HG03066 (cell line): ENCODE measurements around the gene CHD5.
"Not testable (repeated sequence)": the region's sequence is repeated elsewhere in the genome, so short reads cannot be mapped to it uniquely, and the experiment has no call there.

Experiments
- ATAC-seq: cut with Tn5 transposase; IDR thresholded peaks from one replicate; pipeline ENCODE4 v1.9.1; 2021; ENCODE audit warnings: low read depth; ENCODE audit not compliant: unreplicated experiment

Gene CHD5

DNA sequence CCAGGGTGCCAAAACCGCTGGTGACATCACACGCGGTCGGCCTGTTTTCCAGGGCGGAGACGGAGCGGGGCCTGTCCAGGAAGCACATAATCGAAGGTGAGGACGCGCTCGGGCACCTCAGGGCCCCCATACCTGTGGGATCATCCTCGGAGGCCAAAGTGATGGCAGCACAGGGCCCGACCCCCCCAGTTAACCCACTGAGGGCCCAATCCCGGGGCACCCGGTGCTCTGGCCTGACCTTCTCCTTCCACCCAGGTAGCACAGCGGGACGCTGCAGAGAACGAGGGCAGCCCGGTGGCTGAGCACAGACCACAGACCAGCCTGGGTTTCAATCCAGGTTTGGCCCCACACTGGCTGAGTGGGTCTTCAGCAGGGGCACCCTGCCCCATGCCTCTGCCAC lies 91.2 kb downstream of the CHD5 start:
- no peak for ATAC-seq

DNA sequence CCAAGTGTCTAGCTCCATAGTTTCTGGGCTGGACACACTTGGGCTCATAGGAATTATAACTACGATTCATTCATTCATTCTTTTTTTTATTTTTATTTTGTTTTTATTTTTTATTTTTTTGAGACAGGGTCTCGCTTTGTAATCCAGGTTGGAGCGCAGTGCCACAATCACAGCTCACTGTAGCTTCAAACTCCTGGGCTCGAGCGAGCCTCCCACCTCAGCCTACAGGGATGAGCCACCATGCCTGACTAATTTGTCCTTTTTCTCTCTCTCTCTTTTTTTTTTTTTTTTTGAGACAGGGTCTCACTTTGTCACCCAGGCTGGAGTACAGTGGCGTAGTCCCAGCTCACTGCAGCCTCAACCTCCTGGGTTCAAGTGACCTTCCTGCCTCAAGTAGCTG lies 92.2 kb downstream of the CHD5 start:
- no peak for ATAC-seq

DNA sequence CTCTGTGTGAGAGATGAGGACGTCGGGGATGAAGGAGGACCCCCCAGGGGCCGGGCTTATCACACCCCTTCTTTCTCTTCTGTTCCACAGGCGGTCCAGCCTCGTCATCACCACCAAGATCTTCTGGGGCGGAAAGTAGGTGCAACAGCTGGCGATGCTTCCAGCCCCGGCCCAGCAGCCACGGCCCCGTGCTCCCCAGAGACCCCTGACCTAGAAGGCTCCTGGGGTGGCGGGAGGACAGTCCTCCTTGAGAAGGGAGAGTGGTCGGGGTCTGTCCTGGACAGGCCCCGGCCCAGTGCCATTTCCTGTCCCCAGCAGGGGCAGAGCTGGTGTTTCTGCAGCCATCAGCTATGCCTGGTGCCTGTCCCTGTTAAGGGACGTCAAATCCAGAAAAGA lies 92.7 kb downstream of the CHD5 start:
- no peak for ATAC-seq

DNA sequence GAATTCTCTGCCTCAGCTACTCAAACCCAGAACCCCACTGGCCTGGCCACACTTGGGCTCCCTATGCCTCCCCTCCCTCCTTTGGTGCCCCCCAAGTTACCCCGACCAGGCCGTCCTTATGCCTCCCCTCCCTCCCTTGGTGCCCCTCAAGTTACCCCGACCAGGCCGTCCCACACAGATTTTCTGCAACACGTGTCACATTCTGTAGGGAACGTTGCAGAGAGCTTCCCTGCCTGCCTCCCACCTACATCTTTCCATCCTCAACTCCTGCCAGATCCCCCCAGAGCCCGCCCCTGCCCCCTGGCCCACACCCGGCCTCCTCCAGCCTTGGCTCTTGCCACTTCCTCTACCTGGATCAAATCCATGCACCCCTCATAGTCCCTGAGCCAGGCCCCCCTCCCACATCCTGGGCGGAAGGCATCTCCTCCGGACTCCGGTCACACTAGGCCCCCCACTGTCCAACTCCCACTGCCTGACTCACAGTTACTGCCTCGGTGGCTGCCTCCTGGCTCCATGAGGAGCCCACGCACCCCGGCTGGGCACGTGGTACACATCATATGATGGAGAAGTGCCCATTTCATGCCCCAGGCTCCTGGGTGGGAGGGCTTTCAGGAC lies 93.3 kb downstream of the CHD5 start:
- no peak for ATAC-seq

DNA sequence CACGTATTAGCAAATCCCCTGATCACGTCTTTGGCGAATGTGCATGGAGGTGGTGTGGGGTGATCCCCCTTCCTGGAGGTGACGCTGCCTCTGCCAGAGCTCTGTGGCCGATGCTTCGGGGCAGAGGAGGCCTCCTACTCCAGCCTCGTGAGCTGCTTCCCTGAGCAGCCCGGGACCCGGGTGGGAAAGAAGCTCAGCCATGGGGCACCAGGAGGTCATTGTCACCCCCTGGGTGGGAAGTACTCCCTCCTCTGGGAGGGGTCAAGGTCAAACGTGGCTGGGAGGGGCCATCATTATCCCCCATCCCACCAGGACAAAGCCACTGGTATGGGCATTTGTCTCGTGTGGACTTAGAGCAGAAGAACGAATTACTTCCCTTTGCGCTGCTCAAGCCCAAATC lies 93.8 kb downstream of the CHD5 start:
- no peak for ATAC-seq

DNA sequence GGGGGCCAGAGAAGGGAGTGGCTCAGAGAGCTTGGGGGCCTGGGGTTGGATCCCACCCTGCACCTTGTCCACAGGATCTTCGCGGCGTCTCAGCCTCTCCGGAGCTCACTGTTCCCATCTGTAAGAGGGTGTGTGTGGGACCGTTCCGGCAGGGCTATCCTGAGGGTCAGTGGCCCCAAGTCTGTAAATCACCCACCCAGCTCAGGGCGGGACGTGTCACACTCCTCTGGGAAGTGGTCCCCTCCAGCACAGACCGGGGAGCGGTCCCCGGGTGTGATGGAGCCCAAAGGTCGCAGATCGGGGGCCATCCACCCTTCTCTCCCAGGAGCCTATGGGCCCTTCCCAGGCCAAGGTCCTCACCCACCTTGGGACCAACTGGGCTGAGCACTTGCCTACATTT lies 94.5 kb downstream of the CHD5 start:
- no peak for ATAC-seq

DNA sequence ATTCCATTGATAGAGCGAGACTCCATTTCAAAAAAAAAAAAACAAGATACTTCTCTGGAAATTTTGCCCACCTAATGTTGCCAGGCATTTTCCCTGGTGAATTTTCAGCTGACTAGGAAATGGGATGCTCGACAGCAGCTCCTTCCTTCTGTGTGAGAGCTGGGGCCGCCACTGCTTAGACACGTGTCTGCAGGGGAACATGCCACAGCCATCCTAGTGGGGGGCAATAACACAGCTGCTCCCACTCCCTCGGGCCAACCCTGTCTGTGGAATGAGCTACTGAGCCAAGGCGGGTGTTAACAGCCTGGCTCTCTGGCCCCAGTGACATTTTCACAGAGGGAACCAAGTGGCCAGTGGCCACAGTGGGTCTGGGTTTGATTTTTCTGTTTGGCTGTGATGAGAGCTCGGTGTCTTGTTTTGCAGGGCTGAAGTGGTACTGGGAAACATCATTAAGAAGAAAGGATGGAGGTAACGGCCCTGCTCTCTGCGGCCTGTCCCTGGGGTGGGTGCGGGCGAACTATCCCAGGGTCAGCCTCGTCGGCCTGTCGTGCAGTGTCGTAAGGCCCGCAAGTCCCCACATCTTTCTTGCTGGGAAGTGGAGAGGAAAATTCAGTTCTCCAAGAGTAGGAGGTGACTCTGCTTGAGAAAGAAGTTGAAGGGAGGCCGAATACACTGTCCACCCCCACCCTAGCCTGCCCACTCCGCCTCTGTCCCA lies 95.2 kb downstream of the CHD5 start:
- no peak for ATAC-seq

DNA sequence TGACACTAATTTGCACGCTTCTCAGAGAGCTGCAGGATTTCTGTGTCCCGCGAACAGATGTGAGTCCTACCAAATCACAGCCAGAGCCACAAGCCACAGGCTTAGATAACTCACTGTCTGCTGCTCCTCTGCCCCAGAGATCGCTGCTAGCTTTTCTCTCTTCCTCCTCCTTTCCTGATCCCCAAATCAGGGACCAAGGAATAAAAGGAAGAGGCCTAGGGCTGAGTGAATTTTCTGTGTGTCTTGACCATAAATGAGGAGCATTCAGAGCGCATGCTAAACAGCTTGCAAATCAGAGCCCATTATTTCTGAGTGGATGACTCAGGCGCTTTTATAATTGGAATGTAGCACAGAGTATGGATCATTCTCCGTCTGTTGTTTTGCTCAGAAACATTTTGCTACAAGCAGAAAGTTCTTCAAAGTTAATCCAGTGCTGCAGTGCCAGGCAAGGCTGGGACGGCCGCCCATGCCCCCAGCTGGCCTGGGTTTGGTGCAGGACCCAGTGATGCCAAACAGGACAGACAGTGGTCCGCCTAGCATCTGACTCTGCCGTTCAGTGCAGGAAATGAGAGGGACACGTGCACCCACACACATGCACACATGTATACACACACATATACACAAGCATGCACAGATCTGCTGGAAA lies 96.2 kb downstream of the CHD5 start:
- no peak for ATAC-seq

DNA sequence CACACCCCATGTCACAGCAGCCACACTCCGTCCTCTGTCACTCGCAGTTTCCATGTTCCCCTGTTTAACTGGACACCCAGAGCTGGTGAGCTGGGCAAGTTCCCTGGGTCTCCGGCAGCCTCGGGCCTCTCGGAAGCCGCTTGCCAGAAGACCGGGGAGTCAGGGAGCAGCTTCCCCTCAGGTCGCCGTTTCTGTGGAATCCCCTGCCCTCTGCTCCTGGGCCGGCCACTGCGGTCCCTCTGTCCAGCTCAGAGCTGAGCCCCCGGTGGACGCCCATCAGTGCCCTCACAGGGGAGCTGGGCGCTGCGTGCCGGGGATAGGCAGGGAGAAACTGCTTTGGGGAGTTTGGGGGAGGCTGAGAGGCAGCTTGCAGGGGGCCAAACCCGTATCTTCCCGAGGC lies 96.7 kb downstream of the CHD5 start:
- no peak for ATAC-seq

DNA sequence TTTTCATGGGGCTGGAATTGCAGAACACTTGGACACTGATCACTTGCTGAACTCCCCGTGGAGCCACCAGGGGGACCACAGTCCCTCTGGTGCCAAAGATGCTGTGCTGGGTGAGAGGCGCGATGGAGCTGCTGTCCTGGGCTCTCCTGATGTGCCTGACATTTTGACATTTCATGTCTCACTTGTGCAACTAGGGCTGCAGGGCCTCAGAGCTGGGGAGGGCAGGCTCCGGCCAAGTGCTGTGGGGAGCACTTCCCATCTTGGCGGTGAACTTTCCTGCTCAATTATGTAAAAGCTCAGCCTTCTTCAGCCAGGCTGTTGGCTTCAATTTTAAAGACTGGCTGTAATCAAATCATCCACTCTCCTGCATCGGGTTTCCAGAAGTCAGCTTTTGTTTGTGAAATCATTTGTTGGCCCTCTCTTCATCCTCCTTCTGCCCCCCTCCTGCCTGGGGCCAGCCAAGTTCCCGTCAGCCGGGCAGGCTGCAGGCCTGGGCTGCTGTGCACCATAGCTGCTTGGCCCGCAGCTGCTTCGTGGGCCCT lies 97.6 kb downstream of the CHD5 start:
- ATAC-seq = no peak

DNA sequence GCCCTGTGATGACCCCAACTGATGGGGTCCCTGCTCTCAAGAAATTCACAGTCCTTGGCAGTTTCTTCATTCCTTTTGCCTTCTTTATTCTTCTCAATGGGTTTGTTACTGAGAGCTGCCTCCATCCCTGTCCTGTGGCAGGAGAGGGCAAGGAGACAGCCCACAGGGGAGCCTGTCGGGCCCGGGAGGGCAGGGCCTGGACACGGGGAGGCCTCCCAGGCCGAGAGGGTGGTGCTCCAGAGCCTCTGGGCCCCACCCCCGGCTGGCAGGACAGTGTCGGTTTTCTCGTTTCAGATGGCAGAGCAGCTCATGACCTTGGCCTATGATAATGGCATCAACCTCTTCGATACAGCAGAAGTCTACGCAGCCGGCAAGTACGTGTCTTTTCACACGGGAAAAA lies 98.2 kb downstream of the CHD5 start:
- no peak for ATAC-seq

DNA sequence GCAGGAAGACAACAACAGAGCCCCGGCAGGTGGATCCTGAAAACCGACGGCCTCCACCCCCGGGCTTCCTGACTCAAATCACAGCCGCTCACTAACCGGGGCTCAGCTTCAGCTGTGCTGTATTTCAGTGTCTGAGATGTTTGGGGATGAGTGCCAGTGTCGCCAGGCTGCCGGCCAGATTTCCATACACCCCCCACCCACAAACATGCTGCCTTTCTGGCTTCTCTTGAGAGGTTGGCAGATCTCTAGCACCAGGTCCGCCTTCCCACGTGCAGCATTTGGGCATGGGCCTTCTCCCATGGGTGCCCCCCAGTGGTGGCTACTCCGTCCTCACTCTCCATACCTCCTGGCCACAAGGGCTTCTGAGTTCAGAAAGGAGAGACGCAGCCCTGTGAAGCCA lies 99.7 kb downstream of the CHD5 start:
- no peak for ATAC-seq

DNA sequence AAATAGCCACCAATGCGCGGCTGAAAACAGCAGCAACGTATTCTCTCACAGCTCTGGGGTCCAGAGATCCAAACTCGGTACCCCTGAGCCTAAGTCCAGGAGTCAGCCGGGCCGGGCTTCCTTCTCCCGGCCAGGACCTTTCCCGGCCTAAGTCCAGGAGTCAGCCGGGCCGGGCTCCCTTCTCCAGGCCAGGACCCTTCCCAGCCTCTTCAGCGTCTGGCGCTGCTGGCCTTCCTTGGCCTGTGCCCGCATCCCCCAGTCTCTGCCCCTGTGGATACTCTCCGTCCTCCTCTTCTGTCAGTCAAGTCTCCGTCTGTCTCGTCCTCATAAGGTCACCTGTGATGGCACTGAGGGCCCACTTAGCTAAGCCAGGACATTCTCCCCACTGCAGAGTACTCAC lies 102.2 kb downstream of the CHD5 start:
- no peak for ATAC-seq

DNA sequence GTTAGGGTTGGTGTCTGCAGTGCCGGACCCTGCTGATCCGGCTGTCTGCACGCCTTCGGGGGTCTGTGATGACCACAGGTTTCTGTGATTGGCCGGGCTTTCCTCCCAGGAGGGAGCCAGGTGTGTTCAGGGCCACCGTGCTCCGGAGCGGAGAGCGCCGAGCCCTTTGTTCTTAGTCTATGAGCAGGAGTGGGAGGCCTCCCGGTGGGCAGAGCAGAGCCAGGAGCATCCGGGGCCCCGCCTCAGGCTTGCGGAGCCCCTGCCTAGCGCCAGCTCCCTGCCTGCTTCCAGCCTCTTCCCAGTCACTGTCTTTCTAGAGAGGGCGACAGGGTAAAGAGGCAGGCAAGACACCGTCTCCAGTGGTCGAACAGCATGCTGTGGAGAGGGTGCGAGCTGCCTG lies 102.6 kb downstream of the CHD5 start:
- no peak for ATAC-seq

DNA sequence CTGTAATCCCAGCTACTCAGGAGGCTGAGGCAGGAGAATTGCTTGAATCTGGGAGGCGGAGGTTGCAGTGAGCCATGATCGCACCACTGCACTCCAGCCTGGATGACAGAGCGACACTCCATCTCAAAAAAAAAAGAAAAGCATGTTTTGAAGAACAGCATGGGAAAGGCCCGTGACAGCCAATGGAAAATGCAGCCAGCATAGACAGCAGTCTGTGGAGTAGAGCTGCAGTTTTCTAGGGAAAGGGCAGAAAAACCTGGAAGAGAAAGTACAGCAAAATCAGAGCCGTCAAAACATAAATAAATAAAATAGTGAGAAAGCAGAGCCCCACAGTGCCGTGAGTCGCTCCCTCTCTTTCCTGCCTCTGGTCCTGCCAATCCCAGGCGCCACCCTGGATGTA lies 103.1 kb downstream of the CHD5 start:
- not testable (repeated sequence) for ATAC-seq

DNA sequence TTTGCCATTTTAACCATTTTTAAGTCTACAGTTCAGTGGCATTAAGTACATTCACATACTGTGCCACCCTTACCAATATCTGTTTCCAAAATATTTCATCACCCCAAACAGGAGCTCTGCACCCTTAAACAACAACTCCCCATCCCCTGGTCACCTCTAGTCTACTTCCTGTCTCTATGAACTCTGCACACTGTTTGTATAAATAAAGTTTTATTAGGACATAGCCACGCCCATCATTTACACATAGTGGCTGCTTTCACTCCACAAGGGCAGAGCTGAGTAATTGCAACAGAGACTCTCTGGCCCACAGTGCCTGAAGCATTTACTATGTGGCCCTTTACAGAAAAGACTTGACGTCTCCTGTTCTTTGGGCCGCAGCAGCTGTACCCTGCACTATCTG lies 104.4 kb downstream of the CHD5 start:
- no peak for ATAC-seq

DNA sequence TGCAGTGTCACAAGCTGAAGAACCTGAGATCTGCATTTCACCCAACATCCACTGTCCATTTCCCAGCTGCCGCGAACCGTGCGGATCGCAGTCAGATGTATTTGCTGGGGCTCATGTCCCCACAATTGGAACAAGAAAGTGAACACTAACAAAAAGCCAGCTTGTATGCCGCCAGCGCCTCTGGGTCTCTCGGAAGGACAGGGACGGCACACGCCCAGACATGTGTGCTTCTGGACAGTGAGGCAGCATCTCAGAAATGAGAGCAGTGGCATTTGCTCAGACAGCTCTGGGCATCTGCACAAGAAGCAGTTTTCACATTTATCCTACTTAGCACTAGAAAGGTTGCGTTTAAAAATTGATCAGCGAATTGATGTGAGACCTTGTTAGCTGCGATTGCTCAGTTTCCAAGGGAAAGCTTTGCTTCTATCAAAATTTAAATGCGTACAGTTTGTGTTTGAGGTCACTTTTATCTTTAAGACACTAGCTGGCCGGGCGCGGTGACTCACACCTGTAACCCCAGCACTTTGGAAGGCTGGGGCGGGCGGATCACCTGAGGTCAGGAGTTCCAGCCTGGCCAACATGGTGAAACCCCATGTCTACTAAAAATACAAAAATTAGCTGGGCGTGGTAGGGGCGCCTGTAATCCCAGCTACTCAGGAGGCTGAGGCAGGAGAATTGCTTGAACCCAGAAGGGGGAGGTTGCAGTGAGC lies 105.8 kb downstream of the CHD5 start:
- ATAC-seq = no peak

DNA sequence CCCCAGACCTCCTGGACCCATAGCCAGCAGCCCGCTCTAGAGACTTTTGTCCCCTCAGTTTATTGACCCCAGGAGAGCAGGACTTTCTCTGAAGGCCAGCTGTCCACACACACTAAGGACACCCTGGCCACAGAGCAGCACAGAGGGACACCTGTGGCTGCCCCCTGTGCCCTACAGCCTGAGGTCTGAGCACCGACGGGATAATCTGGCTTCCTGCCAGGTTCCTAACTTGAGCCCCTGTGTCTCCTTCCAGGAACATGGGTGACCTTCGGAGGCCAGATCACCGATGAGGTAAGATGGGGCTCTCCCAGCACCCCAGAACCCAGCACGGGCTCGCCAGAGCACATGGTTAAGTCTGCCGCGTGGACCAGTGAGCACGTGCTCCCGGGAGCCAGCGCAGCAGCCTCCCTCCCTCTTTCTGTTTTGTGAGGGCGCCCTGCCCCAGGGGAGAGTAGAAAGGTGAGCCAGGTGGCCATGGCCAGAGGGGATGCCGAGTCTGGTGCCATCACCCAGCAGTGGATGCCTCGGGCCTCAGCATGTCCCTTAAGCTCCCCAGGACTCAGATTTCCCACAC lies 106.6 kb downstream of the CHD5 start:
- no peak for ATAC-seq

DNA sequence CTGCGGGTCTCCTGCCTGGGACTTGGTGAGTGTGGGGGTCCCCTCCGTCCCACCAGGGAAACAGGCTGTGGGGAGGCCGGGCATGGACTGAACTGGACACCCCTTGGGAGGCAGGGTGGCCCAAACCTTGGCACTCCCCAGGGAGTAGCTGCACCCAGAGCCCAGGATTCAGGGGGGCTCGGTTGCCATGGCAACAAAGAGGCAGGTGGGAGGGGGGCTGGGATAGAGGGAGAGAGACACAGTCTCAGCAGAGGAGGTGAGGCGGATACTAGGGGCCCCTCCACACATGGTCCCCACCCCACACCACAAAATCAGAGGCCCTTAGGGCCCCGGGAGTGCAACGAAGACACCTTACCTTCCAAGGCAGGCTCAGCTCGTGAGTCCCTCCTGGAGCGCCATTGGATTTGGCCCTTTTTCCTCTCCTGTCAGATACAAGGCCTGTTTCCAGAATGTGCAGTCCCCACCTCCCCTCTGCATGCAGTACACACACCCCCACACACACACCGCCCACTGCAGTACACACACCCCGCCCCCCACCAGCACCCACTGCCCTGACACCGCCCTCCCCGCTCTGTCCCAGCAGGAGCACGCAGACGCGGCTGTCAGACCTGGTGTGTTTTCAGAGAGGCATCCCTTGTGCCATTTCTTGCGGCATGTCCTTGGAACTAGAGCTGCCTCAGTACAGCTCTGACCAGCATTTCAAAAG lies 107.2 kb downstream of the CHD5 start:
- no peak for ATAC-seq

DNA sequence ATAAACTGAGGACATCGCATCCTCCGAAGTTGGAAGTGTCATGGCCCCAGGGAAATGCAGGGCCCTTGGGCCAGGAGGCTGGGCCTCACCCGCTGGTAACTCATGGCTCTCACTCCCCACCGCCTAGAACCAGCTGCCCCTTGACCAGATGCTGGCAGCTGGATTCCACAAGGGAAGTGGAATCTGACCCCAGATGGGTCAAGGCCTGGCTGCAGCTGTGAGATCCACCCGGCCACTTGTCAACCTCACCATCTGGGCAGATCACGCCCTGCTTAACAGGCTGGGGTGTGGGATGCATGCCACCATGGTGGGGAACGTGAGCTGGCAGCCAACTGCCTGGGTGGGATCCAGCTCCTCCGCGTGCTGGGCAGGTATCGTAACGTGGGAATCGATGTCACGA lies 108.9 kb downstream of the CHD5 start:
- no peak for ATAC-seq
